HFFc6 (cell line): ENCODE measurements around the gene GOLGA3. TPM values are rescaled to one million over a fixed set of nuclear protein-coding genes. Genes with fewer than 3 reads are reported as not detected.

Experiments
- DNase-seq: peaks from one replicate; pipeline ENCODE4 v3.0.0-alpha.2; 2018
- H3K27ac Mint-ChIP-seq: 2 replicates; pipeline ENCODE4 v1.8.0; 2020; ENCODE audit warnings: mild to moderate bottlenecking, mixed read lengths
- H3K27me3 Mint-ChIP-seq: 2 replicates; pipeline ENCODE4 v1.8.0; 2021; ENCODE audit warnings: mild to moderate bottlenecking, moderate library complexity, mixed read lengths; ENCODE audit not compliant: insufficient read depth
- H3K36me3 Mint-ChIP-seq: 2 replicates; pipeline ENCODE4 v1.8.0; 2021; ENCODE audit warnings: low read depth, mixed read lengths
- H3K4me1 Mint-ChIP-seq: 2 replicates; pipeline ENCODE4 v1.8.0; 2020; ENCODE audit warnings: low read depth, mixed read lengths
- H3K4me3 Mint-ChIP-seq: 2 replicates; pipeline ENCODE4 v1.8.0; 2020; ENCODE audit warnings: mild to moderate bottlenecking, moderate library complexity, mixed read lengths
- H3K9me3 Mint-ChIP-seq: 2 replicates; pipeline ENCODE4 v1.8.0; 2020; ENCODE audit warnings: mild to moderate bottlenecking, mixed read lengths
- CTCF ChIP-seq: fragments of 200-600 bp; sonication (generic); IDR thresholded peaks from 2 replicates; pipeline ENCODE4 v1.5.0; 2021; ENCODE audit warnings: antibody characterized with exemption, mild to moderate bottlenecking
- total RNA-seq, 6 experiments: library from RNA; stranded (reverse); fragmentation: NEBNext Ultra II Directional; extraction: Animal tissue kit (Norgen Biotek cat#: 25700); gene quantifications; 2 replicates in 1 of 6; 3 replicates in 5 of 6; pipeline ENCODE4 v1.2.3, GENCODE V29; 2021

The GOLGA3 gene
- total RNA-seq, 6 experiments from 2014 or later: 108 to 121 (median 115) TPM

DNA sequence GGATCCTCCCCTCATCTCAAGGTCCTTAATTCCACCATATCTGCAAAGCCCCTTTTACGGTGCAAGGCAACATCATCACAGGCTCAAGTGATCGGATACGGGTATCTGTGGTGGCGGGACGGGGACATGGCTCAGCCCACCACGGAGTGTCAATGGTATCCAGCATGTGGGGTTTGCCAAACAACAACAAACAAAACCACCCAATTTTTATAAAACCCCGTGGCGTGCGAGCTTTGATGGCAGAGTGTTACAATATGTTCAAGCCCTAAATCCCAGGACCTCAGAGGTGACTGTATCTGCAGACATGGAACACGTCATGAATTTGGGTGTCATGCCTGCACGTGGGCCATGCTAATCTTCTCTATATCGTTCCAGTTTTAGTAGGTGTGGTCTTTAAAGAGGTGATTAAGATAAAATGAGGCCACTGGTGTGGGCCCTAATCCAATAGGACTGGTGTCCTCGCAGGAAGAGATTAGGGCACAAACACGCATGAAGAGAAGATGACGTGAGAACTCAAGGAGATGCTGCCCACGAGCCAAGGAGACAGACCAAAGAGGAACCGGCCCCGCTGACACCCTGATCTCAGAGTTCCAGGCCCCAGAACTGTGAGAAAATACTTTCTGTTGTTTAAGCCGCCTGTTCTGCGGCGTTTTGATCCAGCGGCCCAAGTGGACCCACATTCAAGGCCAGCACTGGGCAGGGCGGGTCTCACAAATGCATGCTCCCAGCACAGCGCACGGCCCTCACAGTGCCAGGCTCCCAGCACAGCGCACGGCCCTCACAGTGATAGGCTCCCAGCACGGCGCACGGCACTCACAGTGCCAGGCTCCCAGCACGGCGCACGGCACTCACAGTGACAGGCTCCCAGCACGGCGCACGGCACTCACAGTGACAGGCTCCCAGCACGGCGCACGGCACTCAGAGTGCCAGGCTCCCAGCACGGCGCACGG, 6.7 kb upstream of the GOLGA3 start:
- Mint-ChIP-seq H3K9me3 (no peaks in the 10 kb centered on the region), H3K4me3 (no peak overlapping the region), H3K27me3 (no peaks in the 10 kb centered on the region; the same call in 1 of the 2 replicates), H3K27ac (no peak overlapping the region), H3K36me3 (peaks cover 35% of the 10 kb centered on the region), H3K4me1 (no peaks in the 10 kb centered on the region)
- no peak for TF ChIP-seq CTCF
- DNase-seq: no peak

GRCh38 chr12:132834181-132834711, 5.6 kb upstream of the GOLGA3 start:
- Mint-ChIP-seq H3K9me3 (no peaks in the 10 kb centered on the region), H3K4me1 (peaks cover 4% of the 10 kb centered on the region; the same call in 1 of the 2 replicates), H3K4me3 (no peak overlapping the region), H3K36me3 (peaks cover 42% of the 10 kb centered on the region), H3K27me3 (no peaks in the 10 kb centered on the region; the same call in 1 of the 2 replicates), H3K27ac (no peak overlapping the region; the same call in 1 of the 2 replicates)
- DNase-seq: no peak
- TF ChIP-seq CTCF: no peak

GRCh38 chr12:132833341-132833740, 4.7 kb upstream of the GOLGA3 start:
- Mint-ChIP-seq H3K27ac (no peak overlapping the region), H3K4me1 (peaks cover 6% of the 10 kb centered on the region; the same call in 1 of the 2 replicates), H3K9me3 (no peaks in the 10 kb centered on the region), H3K4me3 (no peak overlapping the region), H3K36me3 (peaks cover 39% of the 10 kb centered on the region), H3K27me3 (peaks cover 4% of the 10 kb centered on the region)
- no peak for DNase-seq
- TF ChIP-seq CTCF: no peak

DNA sequence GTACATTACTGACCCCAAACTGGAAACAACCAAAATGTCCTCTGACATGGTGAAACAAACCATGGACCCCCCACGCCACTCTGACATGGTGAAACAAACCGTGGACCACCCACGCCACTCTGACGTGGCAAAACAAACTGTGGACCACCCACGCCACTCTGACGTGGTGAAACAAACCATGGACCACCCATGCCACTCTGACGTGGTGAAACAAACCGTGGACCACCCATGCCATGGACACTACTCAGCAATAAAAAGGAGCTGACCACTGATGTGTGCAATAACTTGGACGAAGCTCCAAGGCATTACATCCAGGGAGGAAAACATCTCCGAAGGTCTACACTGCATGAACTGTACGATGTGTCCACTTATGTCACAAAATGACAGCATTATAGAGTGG, 3.1 kb upstream of the GOLGA3 start:
- DNase-seq: no peak
- peaks cover 11% of the 10 kb centered on the region for H3K27me3 Mint-ChIP-seq
- H3K27ac Mint-ChIP-seq: peak overlapping the region; percentile 6; the same call in 1 of the 2 replicates
- H3K9me3 Mint-ChIP-seq: no peaks in the 10 kb centered on the region
- H3K4me3 Mint-ChIP-seq: no peak overlapping the region
- peaks cover 51% of the 10 kb centered on the region for H3K36me3 Mint-ChIP-seq
- H3K4me1 Mint-ChIP-seq: peaks cover 19% of the 10 kb centered on the region
- TF ChIP-seq CTCF: no peak

DNA sequence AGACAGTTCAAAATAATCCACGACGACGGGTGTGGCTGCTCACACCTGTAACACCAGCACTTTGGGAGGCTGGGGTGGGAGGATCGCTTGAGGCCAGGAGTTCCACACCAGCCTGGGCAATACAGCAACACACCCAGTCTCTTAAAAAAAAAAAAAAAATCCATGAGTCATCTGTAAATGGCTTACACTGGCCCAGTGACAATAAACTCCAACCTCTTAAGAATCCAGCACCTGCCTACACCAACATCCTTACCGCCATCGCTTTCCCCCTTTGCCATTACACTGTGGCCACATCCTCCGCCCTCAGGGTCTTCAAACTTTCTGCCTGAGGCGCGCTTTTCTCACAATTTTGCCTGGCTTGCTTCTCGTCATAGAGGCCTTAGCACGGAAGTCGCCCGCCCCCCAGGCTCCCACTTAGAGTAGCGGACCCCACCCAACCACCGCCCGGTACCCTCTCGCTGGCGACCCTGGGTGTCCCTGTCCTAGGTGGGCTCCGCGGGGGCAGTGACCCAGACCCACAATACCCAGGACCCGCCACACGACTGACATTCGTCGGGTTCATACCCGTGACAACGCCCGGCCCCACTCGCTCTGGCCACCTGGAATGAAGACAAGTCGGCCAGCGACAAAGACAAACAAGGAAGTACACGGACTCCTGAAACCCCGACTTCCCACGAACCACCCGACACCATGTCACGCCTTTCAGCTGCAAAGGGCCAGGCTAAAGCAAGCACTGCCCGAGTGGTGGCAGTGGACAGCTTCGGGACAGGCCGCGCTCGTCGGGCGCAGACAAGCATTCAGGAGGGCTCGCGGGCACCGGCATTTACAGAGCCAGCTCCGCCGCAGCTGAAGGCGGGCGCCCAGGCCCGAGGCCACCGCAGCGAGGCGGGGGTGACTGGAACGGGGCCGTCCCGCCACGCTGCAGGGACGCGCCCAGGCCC, 636 bp downstream of the GOLGA3 start:
- Mint-ChIP-seq H3K9me3 (no peaks in the 10 kb centered on the region), H3K27ac (peak overlapping the region; percentile 93), H3K4me3 (peak overlapping the region; percentile 91), H3K4me1 (peaks cover 45% of the 10 kb centered on the region), H3K36me3 (peaks cover 58% of the 10 kb centered on the region), H3K27me3 (peaks cover 11% of the 10 kb centered on the region)
- DNase-seq: peak; percentile 32
- TF ChIP-seq CTCF: no peak
